Ishikawa (cell line): ENCODE data around the gene CCIN.

Source experiments
- CEBPB ChIP-seq: IDR thresholded peaks from 2 replicates; pipeline ENCODE4 v1.6.1; 2012
- CREB1 ChIP-seq: IDR thresholded peaks from 2 replicates; pipeline ENCODE4 v1.6.1; 2012; ENCODE audit warnings: low read depth
- EGR1 ChIP-seq: IDR thresholded peaks from 2 replicates; pipeline ENCODE4 v1.6.1; 2012
- EP300 ChIP-seq: IDR thresholded peaks from 2 replicates; pipeline ENCODE4 v1.6.1; 2012; ENCODE audit warnings: borderline replicate concordance
- FOXM1 ChIP-seq: IDR thresholded peaks from 2 replicates; pipeline ENCODE4 v1.6.1; 2012; ENCODE audit warnings: low read depth, borderline replicate concordance
- MAX ChIP-seq: IDR thresholded peaks from 2 replicates; pipeline ENCODE4 v1.6.1; 2012
- NFIC ChIP-seq: IDR thresholded peaks from 2 replicates; pipeline ENCODE4 v1.6.1; 2012
- RAD21 ChIP-seq: IDR thresholded peaks from 2 replicates; pipeline ENCODE4 v1.6.1; 2012; ENCODE audit warnings: low read depth
- REST ChIP-seq: IDR thresholded peaks from 2 replicates; pipeline ENCODE4 v1.6.1; 2012; ENCODE audit warnings: low read depth, mild to moderate bottlenecking
- TAF1 ChIP-seq: IDR thresholded peaks from 2 replicates; pipeline ENCODE4 v1.6.1; 2012; ENCODE audit warnings: low read depth, mild to moderate bottlenecking
- TCF12 ChIP-seq: IDR thresholded peaks from 2 replicates; pipeline ENCODE4 v1.6.1; 2012; ENCODE audit warnings: low read depth
- TEAD4 ChIP-seq: IDR thresholded peaks from 2 replicates; pipeline ENCODE4 v1.6.1; 2012
- USF1 ChIP-seq: IDR thresholded peaks from 2 replicates; pipeline ENCODE4 v1.6.1; 2012
- YY1 ChIP-seq: IDR thresholded peaks from 2 replicates; pipeline ENCODE4 v1.6.1; 2012; ENCODE audit warnings: low read depth
- ZBTB7A ChIP-seq: IDR thresholded peaks from 2 replicates; pipeline ENCODE4 v1.6.1; 2012; ENCODE audit warnings: low read depth

Gene CCIN

GRCh38 chr9:36170531-36170930, 1.3 kb downstream of the CCIN start:
- TF ChIP-seq TEAD4 = no peak
- TF ChIP-seq ZBTB7A = no peak
- TF ChIP-seq FOXM1 = no peak
- TF ChIP-seq CEBPB = no peak
- no peak for TF ChIP-seq TAF1
- TF ChIP-seq NFIC = no peak
- TF ChIP-seq RAD21 = no peak
- no peak for TF ChIP-seq MAX
- no peak for TF ChIP-seq TCF12
- no peak for TF ChIP-seq EGR1
- no peak for TF ChIP-seq CREB1
- TF ChIP-seq USF1 = no peak
- TF ChIP-seq YY1 = no peak
- TF ChIP-seq REST = no peak
- no peak for TF ChIP-seq EP300

- no peak for TF ChIP-seq TCF12
- no peak for TF ChIP-seq FOXM1
- no peak for TF ChIP-seq MAX
- TF ChIP-seq USF1 = no peak
- no peak for TF ChIP-seq EGR1
- no peak for TF ChIP-seq CEBPB
- no peak for TF ChIP-seq NFIC
- no peak for TF ChIP-seq RAD21
- TF ChIP-seq CREB1 = no peak
- TF ChIP-seq EP300 = no peak
- no peak for TF ChIP-seq REST
- no peak for TF ChIP-seq TEAD4
- TF ChIP-seq TAF1 = no peak
- TF ChIP-seq ZBTB7A = no peak
- TF ChIP-seq YY1 = no peak
Measured at GRCh38 chr9:36173861-36174260, 4.7 kb downstream of the CCIN start.

GRCh38 chr9:36174271-36174670, 5.1 kb downstream of the CCIN start:
- TF ChIP-seq YY1 (no peak), ZBTB7A (no peak), NFIC (no peak), EP300 (no peak), RAD21 (no peak), CEBPB (no peak)

GRCh38 chr9:36174731-36175130, 5.5 kb downstream of the CCIN start:
- TF ChIP-seq CREB1 (no peak), RAD21 (no peak), TEAD4 (no peak), TAF1 (no peak)

- TF ChIP-seq TAF1 = no peak
- no peak for TF ChIP-seq REST
Measured at GRCh38 chr9:36177571-36177970, 8.4 kb downstream of the CCIN start.
